Measurements from ENCODE around the gene MRPS5. TPM values are rescaled to one million over a fixed set of nuclear protein-coding genes. Genes with fewer than 3 reads are reported as not detected.

Gene MRPS5
- total RNA-seq, 2 donors from 2014 or later, result 57.9 to 59.0 TPM

GRCh38 chr2:95052307-95052706 lies 69.3 kb downstream of the MRPS5 start:
- peaks cover 2% of the 10 kb centered on the region for H3K4me1 Mint-ChIP-seq
- H3K9me3 Mint-ChIP-seq, result no peaks in the 10 kb centered on the region
- H3K27ac ChIP-seq (ENCODE audit: low read depth, low read length), result no peak overlapping the region
- no peak for TF ChIP-seq CTCF (conservative IDR thresholded peaks at IDR 0.05)
- H3K36me3 ChIP-seq (ENCODE audit: control insufficient read depth, insufficient read depth, low read length), result no peaks in the 10 kb centered on the region
- H3K9ac ChIP-seq (ENCODE audit: extremely low read depth, low read length, poor library complexity, severe bottlenecking), result no peak overlapping the region
- no peaks in the 10 kb centered on the region for H3K4me1 ChIP-seq (ENCODE audit: control insufficient read depth, insufficient read depth, low read length)
- no peak overlapping the region for H3K4me3 Mint-ChIP-seq
- no peaks in the 10 kb centered on the region for H3K36me3 Mint-ChIP-seq (ENCODE audit: low read depth)
- no peaks in the 10 kb centered on the region for H3K9me3 ChIP-seq (ENCODE audit: control insufficient read depth, low read length)
- 90% methylated on average over 6 of the region's 6 CpGs; no CpG with 5 or more reads in 1 of the 2 experiments for WGBS, 2 experiments (ENCODE audit: insufficient coverage in 1 of 2, insufficient read length in 1 of 2)
- no peak overlapping the region for H3K4me3 ChIP-seq (ENCODE audit: low read length)
- peaks cover 6% of the 10 kb centered on the region for H3K27me3 ChIP-seq (ENCODE audit: control insufficient read depth, insufficient read depth, low read length, poor library complexity, severe bottlenecking)
- no peak overlapping the region for H3K27ac Mint-ChIP-seq
- peaks cover 13% of the 10 kb centered on the region for H3K27me3 Mint-ChIP-seq (ENCODE audit: insufficient read depth)
- DNase-seq, result no peak

- Histone ChIP-seq H3K36me3 (ENCODE audit: control insufficient read depth, insufficient read depth, low read length) (no peaks in the 10 kb centered on the region), H3K27me3 (ENCODE audit: control insufficient read depth, insufficient read depth, low read length, poor library complexity, severe bottlenecking) (peaks cover 6% of the 10 kb centered on the region), H3K4me1 (ENCODE audit: control insufficient read depth, insufficient read depth, low read length) (no peaks in the 10 kb centered on the region), H3K9ac (ENCODE audit: extremely low read depth, low read length, poor library complexity, severe bottlenecking) (no peak overlapping the region), H3K9me3 (ENCODE audit: control insufficient read depth, low read length) (no peaks in the 10 kb centered on the region), H3K4me3 (ENCODE audit: low read length) (no peak overlapping the region), H3K27ac (ENCODE audit: low read depth, low read length) (no peak overlapping the region)
- WGBS, 2 experiments (ENCODE audit: insufficient coverage in 1 of 2, insufficient read length in 1 of 2), result 86 to 91% methylated on average over 8 to 10 of the region's 10 CpGs
- TF ChIP-seq CTCF (conservative IDR thresholded peaks at IDR 0.05), result no peak
- H3K9me3 Mint-ChIP-seq, result no peaks in the 10 kb centered on the region
- peaks cover 2% of the 10 kb centered on the region for H3K4me1 Mint-ChIP-seq
- peaks cover 13% of the 10 kb centered on the region for H3K27me3 Mint-ChIP-seq (ENCODE audit: insufficient read depth)
- H3K27ac Mint-ChIP-seq, result no peak overlapping the region
- DNase-seq, result no peak
- H3K36me3 Mint-ChIP-seq (ENCODE audit: low read depth), result no peaks in the 10 kb centered on the region
- H3K4me3 Mint-ChIP-seq, result no peak overlapping the region
These were observed 70.0 kb downstream of the MRPS5 start for GRCh38 chr2:95051626-95052025.

GRCh38 chr2:95050385-95051300 lies 71.0 kb downstream of the MRPS5 start:
- Histone ChIP-seq H3K27me3 (ENCODE audit: control insufficient read depth, insufficient read depth, low read length, poor library complexity, severe bottlenecking) (peaks cover 6% of the 10 kb centered on the region), H3K4me1 (ENCODE audit: control insufficient read depth, insufficient read depth, low read length) (no peaks in the 10 kb centered on the region), H3K4me3 (ENCODE audit: low read length) (no peak overlapping the region), H3K27ac (ENCODE audit: low read depth, low read length) (no peak overlapping the region), H3K9ac (ENCODE audit: extremely low read depth, low read length, poor library complexity, severe bottlenecking) (no peak overlapping the region), H3K9me3 (ENCODE audit: control insufficient read depth, low read length) (no peaks in the 10 kb centered on the region), H3K36me3 (ENCODE audit: control insufficient read depth, insufficient read depth, low read length) (no peaks in the 10 kb centered on the region)
- Mint-ChIP-seq H3K4me3 (no peak overlapping the region), H3K4me1 (peaks cover 2% of the 10 kb centered on the region), H3K9me3 (no peaks in the 10 kb centered on the region), H3K27ac (no peak overlapping the region), H3K36me3 (ENCODE audit: low read depth) (no peaks in the 10 kb centered on the region), H3K27me3 (ENCODE audit: insufficient read depth) (peaks cover 13% of the 10 kb centered on the region)
- DNase-seq, result no peak
- no peak for TF ChIP-seq CTCF (conservative IDR thresholded peaks at IDR 0.05)
- 87 to 91% methylated on average over 4 to 7 of the region's 7 CpGs for WGBS, 2 experiments (ENCODE audit: insufficient coverage in 1 of 2, insufficient read length in 1 of 2)

Data from endodermal cell (in vitro differentiated cells).